GM19397 (cell line): ENCODE results near the gene NR3C1.
A peak's percentile ranks its signal among the peaks of the same experiment; 100 is the strongest.

Experiments
- ATAC-seq: cut with Tn5 transposase; IDR thresholded peaks from one replicate; pipeline ENCODE4 v1.9.1; 2021; ENCODE audit warnings: mild to moderate bottlenecking, moderate library complexity; ENCODE audit not compliant: unreplicated experiment

The NR3C1 gene

DNA sequence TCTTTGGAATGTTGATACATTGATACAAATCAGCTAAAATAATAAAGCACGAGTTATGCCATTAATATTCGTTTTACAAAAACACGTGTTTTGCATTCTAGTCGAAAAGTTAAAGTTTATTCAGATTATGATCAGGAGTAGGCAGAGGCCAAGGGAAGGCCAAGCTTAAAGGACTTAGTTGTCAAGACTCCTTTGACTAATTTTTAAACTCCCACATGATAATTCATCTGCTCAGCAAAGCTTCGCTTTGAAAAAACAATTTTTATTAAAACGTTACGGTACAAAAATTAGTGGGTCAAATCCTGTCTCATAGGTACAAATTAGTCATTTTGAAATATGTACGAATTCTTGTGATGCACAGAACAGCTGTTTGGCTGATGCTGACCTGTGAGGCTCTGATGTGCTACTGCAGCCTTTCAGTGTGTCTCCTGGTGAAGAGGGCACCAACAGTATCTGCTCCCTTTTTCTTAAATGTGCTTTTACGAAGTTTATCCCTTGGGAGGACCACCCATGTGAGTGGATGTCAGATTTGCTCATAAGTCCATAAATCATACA, 23.0 kb upstream of the NR3C1 start:
- ATAC-seq, result peak; percentile 70

DNA sequence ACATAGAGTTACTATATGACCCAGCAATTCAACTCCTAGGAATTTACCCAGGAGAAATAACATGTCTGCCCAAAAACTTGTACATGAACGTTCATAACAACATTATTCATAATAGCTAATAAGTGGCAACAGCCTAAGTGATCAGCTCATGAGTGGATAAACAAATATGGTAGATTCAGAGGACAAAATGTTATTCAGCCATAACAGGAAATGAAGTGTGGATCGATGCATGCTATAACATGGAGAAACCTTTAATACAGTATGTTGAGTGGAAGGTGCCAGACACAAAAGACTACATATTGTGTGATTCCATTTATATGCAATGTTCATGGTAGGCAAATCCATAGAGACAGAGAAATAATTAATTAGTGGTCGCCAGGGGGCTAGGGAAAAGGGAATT, 22.3 kb upstream of the NR3C1 start:
- ATAC-seq, result no peak

DNA sequence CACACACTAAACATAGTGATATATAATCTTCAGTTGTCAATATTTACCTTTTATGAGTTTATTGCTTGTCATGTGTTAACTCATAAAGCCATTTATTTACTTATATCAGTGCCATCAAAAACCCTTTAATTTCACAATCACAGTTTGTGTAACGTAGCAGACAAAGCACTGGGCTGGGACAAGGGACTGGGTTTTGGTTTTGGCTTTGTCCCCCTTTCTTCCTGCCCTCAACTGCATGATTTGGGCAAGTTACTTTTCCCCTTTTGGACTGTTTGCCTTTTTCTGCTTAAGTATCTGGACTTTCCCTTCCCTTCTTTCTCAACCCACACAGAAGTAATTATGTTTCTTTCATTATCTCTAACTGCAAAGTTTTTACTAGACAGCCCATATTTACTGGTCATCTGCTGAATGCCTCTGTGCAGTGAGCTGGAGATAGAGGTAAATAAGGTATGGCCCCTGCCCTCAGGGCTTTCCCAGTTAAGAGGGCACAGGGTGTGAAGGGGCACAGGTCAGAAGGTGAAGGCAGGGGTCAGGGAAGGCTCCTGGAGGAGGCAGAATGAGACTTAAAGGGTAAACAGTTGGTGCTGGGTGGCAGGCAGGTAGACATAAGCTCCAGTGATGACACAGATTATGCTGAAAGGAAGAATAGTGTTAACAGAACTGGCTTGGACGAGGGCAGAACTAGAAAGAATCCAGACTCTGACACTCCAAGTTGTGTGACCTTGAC, 14.8 kb upstream of the NR3C1 start:
- ATAC-seq, result peak; percentile 58

DNA sequence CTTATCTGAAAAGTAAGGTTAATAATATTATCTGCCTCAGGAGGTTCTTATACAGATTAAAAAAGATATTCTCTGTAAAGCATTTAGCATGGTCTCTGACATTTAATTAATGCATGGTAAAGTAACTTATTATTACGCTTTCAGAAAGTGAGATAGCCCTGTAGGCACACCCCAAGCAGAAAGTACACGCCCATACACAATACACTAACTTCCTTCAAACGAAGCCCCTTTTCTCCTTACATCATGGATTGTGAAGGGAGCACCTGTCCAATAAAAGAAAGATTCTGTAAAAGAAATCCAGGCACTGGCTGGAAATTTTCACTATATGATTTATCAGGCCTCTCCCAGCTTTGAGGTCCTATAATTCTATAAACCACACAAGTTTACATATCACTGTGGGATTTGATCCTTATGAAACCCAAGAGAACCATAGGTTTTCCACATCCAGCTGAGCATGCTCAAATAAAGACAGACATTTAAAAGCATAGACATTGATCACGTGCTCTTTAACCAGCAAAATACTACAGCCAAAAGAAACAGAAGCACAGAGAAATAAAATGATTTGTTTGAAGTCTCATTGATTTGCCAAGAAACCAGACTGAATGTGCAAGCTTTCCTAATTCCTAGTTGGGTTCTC, 14.1 kb upstream of the NR3C1 start:
- no peak for ATAC-seq

DNA sequence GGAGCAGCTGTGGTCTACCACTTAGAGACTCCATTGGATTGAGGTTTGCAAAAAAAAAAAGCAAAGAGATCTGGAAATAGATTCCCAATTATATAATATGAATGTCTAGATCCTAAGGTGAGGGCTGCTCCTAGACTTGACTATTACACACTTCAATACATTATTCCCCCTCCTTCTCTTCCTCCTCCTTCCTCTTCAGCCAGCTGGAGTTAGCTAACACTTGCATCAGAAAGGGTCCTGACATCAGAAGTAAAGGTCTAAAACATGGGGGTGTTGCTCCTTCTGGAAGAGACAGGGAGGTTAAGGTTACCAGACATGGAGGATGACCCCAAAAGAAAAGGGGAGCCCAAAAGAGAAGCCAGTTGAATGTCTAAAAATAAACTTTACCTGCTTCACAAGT, 12.9 kb upstream of the NR3C1 start:
- no peak for ATAC-seq

DNA sequence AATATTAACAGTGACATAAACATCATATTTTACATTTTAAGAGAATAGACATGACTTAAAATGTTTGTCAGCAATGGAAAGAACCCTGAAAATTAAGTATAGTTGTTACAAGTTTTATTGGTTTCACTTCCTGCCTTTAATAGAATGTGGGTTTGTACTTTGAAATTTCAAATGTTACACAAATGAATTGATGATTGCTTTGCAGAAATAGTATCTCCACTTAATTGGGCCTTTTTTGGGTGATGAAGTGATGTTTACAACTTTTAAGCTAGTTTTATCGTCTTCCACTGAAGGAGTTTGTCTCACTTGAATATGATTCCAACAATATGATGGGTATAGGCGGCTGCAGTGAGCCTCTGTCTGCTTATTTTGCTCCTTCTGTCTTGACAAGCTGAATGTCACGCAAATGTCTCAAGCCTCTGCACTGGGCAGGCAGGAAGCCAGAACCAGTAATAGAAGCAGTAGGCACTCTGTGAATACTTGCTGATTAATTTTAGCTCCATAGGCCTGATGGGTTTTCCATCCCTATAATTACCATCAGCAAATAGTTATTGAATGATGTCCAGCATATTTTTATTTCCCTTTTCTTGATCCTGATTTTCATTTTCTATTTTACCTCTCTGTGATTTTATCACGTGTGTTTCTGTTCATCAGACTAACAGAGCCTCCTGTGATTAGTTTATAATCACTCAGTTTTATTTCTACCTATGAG, 10.6 kb upstream of the NR3C1 start:
- peak; percentile 72 for ATAC-seq

DNA sequence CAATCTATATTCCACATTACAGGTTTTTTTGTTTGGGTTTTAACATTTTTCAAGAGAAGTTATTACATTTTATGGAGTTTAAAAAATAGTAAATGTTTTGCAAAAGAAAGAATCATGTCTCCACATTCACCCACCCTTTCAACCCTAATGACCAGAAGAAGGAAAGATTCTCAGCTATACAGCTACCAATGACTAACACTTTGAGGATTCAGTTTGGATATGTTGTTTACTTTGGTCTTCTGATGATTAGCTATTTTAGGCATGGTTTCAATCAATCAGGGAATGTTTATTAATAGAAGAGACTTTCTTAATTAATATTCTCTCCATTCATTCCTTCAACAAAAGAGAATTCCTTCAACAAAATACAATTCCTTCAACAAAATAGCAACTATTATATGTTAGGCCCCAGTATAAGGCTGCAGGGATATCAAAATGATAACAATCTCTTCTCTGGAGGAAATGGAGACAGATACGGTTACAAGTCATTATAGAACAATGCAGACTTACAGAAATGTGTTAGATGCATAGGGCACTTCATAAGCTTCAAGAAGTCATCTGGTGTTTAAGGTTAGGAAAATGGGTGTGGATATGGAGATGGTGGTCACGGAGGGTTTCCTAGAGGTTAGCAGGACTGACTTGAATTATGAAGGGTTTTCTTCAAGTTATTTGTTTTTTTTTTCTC, 9.3 kb upstream of the NR3C1 start:
- no peak for ATAC-seq

DNA sequence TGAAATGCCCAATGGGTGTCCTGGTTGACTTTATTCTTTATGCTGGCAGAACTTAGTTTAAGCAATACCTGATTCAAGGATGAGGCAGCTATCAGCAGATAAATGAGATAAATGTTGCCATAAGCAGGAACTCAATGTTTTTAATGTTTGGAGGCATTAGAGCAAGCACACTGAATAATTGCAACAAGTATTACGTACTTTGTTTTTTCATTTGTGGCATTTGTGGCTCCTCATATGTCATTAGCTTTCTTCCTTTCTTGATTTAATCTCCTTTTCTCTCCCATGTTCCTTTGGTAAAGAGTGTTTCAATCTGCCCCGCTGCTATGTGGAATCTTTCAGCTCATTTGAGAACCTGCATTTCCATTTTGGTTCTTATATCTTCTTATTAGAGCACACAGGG, 6.4 kb upstream of the NR3C1 start:
- ATAC-seq, result no peak

DNA sequence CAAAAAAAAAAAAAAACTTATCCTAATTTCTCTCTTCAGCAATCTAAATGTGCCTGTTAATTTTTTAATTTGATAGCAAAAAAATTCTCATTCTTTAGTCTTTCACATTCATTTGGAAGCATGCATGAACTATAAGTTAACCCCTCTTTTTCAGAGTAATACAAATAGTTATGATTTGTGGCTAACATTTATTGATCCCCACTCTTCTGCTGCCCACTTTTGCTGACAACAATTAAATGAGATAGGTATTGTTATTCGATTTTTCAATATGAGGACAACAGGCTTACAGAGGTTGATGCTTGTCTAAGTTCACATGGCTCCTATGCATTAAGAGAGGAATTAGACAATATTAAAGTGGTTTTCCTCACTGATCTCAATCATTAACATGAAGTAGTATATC, 2.9 kb upstream of the NR3C1 start:
- ATAC-seq, result no peak

DNA sequence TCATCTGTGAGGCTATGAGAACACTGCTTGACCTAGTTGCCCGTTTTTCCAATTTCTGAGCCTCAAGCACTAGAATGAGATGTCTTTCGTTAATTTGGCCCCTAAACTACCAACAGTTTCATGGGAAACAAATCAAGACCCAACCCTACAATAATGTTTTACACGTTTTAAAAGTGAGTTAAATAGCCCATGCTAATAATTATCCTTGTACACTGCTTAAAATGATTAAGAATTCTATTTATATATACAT, 2.3 kb upstream of the NR3C1 start:
- ATAC-seq, result no peak

DNA sequence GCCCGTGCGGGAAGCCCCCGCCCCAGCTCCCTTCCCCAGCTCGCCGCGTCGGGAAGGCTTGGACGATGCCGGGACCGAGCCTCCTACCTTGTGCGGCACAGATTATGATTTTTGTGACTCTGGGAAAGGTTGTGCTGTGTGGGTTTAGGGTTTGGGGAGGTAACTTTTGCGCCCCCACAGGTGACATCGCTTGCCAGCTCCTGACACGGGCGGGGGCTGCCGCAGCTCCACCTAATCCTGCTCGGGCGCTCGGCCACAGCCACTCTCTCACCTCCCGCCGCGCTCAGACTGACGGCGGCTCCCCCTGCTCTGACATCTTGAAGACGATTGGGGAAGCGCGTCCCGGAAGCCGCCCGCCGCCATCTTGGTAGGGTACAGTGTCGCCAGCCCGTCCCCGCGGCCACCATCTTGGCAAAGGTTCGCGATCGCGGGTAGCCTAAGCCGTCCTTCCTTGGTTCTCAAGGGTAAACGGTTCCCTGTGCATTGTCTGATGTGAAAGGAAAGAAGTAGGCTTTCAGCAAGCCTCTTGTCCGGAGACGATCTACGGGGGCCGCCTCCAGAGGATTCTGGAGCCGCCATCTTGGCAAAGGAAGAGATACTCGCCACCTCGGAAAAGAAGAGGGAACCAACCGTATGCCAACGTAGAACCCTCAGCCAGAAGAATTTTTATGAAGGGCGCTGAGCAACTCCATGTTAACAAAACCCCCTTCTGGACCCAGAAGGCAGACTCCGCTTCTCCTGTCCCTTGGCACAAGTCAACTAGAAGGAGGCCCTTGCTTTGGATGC, 1.8 kb upstream of the NR3C1 start:
- ATAC-seq, result peak; percentile 23

DNA sequence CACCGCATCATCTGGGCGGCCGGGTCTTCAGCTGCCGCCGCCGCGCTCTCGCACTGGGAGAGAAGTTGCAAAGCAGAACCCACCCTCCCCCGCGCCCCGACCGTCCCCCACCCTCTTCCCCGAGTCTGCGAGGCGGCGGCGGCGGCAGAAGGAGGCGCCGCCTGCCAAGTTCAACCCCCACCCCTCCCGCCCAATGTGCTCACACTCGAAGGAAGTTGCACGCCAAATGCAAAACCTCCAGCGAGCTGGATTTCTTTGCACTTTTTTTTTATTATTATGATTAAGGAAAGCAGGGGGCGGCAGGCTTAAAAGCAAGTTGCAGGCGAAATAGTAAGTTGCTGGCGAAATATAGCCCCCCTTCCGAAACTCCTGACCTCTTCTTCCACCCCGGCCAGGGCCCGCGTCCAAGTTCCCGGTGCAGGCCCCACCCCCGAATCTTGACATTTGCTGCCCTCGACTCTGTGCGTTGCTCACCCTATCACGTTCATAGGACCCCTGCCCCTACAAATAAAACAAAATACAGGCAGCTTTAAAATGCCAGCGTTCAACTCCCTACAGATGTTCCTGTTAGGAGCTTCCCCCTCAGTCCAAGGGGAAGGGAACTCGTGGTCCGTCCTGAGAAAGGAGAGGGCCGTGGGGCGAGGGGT, 1.1 kb upstream of the NR3C1 start:
- ATAC-seq, result peak; percentile 18

DNA sequence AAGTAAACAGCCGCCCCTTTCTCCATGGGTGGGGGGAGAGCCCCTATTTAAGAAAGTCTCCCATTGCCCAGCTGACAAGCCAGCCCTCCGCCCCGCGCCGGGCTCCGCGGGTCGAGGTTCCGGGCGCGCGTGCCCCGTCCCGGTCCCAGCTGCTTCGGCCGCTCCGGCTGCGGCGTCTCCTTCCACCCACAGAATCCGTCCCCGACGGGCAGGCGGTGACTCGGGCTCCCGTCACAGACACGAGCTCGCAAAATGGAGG, 223 bp downstream of the NR3C1 start:
- ATAC-seq, result peak; percentile 18

DNA sequence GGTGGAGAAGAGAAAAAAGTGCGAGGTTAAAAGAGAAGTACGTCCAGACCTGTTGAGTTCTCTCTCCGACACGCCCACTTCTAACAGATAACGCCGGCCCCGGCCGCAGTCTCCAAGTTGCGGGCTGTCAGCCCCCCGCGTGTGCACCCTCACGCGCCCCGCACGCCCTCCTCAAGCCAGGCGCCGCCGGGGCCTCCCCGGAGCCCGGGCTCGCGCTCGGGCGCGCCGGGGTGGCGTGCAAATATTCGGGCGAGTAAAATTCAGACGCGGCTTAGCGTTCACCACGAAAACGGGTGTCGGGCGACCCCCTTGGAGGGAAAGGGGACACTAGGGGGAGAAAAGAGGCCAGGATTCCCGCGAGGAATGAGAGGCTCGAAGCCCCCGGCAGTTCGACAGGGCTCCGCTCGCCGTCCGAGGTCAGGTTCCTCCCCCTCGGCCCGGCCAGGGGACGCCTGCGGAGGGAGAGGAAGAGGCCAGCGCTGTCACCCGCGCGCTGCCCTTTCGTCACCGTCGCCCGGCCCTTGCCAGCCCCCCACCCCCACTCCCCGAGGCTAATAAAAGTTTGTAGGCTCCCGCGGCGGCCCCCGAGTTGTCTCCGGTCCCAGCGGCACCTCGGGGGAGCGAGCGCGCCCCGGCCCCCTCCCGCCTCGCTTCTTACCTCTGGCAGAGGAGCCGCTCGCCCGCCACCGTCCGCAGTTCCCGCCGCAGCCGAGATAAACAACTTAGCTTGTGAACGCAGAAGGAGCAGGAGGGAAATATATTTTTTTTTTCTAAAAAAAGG, 743 bp downstream of the NR3C1 start:
- ATAC-seq, result no peak

DNA sequence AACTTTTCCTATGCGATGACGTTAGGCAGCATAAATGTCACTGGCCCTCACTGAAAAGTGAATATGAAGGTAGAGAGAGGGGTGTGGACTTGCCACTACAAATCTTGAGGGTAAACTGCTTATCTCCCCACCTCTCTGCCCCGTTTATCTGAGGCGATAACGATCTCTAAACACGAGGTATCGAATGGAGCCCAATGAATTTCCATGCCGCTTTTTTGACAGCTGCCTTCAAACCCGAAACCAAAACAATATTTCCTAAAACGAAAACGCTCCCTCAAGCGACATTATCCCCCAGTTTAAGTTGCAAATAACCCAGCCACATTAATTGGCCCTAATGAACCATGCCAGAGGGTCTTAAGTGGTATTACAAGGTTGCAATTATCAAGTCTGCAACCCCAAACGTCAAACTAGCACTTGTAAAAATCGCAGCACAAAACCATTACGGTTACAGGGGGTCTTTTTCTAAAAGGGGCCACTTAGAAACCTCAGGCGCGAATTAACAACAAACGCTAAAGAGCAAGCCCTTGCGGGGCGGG, 1.4 kb downstream of the NR3C1 start:
- ATAC-seq, result no peak

DNA sequence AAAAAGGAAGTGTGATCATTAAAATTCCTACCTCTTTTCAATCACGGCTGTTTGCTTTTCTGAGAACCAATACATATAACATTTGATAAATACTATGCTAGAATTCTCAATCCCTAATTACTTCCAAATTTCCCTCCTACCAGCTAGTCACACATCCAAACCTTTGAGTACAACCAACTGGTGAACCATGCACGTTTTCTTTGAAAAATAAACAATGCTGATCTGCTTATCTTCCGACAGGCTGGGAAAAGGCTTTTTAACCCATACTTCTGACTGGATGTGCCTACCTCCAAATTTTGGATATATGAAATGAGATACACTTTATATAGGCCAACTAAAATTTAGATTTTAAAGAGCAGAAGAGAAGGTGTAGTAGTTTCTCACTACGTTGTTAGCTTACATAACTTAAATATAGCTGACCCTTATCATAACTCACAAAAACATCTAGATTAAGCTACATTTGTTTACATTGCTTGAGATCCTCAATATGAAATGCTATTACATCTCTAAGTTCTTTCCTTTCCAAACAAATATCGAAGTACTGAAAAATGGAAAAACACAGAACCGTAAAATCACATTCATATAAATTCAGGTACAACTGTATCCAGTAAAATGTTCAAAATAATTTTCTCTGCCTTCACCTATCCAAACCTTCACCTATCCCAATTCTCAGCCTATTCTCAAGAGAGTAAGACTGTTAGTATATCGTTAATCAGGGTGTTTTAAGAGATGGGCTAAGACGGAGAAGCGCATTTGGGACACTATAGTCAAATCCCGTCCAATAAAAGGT, 2.1 kb downstream of the NR3C1 start:
- ATAC-seq, result no peak

DNA sequence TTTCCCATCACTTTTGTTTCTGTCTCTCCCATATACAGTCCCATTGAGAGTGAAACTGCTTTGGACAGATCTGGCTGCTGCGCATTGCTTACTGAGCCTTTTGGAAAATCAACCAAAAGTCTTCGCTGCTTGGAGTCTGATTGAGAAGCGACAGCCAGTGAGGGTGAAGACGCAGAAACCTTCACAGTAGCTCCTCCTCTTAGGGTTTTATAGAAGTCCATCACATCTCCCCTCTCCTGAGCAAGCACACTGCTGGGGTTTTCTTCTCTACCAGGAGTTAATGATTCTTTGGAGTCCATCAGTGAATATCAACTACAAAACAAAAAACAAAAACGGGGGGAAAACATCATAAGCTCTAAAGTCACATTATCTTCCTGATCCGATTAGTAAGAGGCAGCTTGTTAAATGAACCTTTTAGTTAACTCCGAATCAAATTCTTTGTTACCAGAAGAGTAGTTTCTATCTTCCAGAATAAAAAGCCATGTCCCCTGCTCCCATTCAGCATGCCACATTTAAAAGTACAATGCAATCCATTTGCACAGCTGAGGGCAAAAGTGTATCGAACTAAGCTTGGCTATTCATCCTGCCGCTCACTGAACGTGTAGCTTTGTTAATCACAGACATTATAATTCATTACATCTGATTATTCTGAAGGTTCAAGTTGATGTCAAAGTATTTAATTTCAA, 2.8 kb downstream of the NR3C1 start:
- ATAC-seq, result no peak
